ENCODE measurements around the gene ZNF789. TPM values are rescaled to one million over a fixed set of nuclear protein-coding genes. Genes with fewer than 3 reads are reported as not detected.

Gene ZNF789
- total and polyA plus RNA-seq, 4 donors: 1.6 to 7.4 (median 4.8) TPM

- Histone ChIP-seq H3K27me3 (ENCODE audit: control insufficient read depth in 4 of 4, insufficient read depth in 4 of 4, low read length in 3 of 4) (no peaks in the 10 kb centered on the region), H3K27ac (ENCODE audit: low read depth in 1 of 2, low read length in 2 of 2) (no peak overlapping the region), H3K9ac (ENCODE audit: low read depth in 1 of 2, low read length in 2 of 2) (no peak overlapping the region), H3K9me3 (ENCODE audit: control insufficient read depth in 4 of 4, low read length in 3 of 4) (peaks cover 10 to 15% (median 13%) of the 10 kb centered on the region in 4 donors), H3K4me3 (ENCODE audit: low read depth in 1 of 3, low read length in 3 of 3) (no peak overlapping the region), H3K4me1 (ENCODE audit: control insufficient read depth in 4 of 4, insufficient read depth in 4 of 4, low read length in 3 of 4) (no peaks in the 10 kb centered on the region), H3K36me3 (ENCODE audit: control insufficient read depth in 4 of 4, insufficient read depth in 3 of 4, low read depth in 1 of 4, low read length in 3 of 4) (peaks cover 19 to 49% (median 34%) of the 10 kb centered on the region in 4 donors)
- TF ChIP-seq TAF1 (conservative IDR thresholded peaks at IDR 0.05) (no peak), YY1 (IDR thresholded peaks at IDR 0.05) (no peak), RAD21 (IDR thresholded peaks at IDR 0.05) (peak; percentile 52 to 66), HNF4G (IDR thresholded peaks at IDR 0.05) (no peak), CTCF (IDR thresholded peaks at IDR 0.05; ENCODE audit: low read depth, low read length, missing input control) (no peak), EGR1 (IDR thresholded peaks at IDR 0.05; ENCODE audit: low read depth in 2 of 2) (no peak), NR2F2 (IDR thresholded peaks at IDR 0.05) (no peak), ZBTB33 (IDR thresholded peaks at IDR 0.05) (no peak), HNF4A (conservative IDR thresholded peaks at IDR 0.05) (no peak), GABPA (IDR thresholded peaks at IDR 0.05 in 1 of 2, conservative IDR thresholded peaks at IDR 0.05 in 1 of 2) (no peak), SP1 (IDR thresholded peaks at IDR 0.05) (no peak), RXRA (IDR thresholded peaks at IDR 0.05) (peak; percentile 14 to 53), ATF3 (IDR thresholded peaks at IDR 0.05) (no peak), FOXA2 (IDR thresholded peaks at IDR 0.05) (no peak), MAX (IDR thresholded peaks at IDR 0.05) (no peak), REST (IDR thresholded peaks at IDR 0.05) (no peak), JUND (IDR thresholded peaks at IDR 0.05) (no peak)
- 97% methylated on average over 21 of the region's 21 CpGs for WGBS
- DNase-seq (ENCODE audit: low spot score): no peak
These were observed 53.2 kb downstream of the ZNF789 start for GRCh38 chr7:99525713-99526440.

All from liver (tissue), 9 donors.